ENCODE measurements around the gene OPRD1.

OPRD1 gene

DNA sequence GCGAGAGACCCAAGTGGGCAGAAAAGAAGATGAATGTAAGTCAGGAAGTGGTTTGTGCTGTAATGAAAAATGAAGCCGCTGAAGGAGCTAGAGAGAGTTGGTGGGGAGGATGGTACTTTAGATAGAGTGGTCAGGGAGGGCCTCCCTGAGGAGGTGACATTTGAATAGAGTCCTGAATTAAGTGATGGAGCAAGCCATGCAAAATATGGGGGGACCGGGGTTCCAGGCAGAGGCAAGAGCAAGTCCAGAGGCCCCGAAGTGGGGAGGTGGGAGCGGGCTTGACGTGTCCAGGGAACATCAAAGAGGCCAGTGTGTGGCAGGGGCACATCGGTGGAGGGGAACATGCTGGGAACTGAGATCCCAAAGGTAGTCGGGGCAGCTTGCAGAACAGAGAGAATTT, 43.1 kb downstream of the OPRD1 start:
- Histone ChIP-seq H3K27ac (no peak overlapping the region), H3K4me2 (ENCODE audit: low read length) (no peak overlapping the region), H3K9ac (no peak overlapping the region), H3K9me3 (ENCODE audit: control insufficient read depth, low read length) (no peaks in the 10 kb centered on the region), H3K4me3 (ENCODE audit: low read depth, low read length) (no peak overlapping the region), H3K4me1 (no peaks in the 10 kb centered on the region), H3K27me3 (ENCODE audit: control insufficient read depth, insufficient read depth, low read length) (no peaks in the 10 kb centered on the region), H2AFZ (no peak overlapping the region), H3K36me3 (ENCODE audit: control insufficient read depth, insufficient read depth, low read length) (no peaks in the 10 kb centered on the region), H3K79me2 (no peaks in the 10 kb centered on the region)
- TF ChIP-seq, protein P1, sequence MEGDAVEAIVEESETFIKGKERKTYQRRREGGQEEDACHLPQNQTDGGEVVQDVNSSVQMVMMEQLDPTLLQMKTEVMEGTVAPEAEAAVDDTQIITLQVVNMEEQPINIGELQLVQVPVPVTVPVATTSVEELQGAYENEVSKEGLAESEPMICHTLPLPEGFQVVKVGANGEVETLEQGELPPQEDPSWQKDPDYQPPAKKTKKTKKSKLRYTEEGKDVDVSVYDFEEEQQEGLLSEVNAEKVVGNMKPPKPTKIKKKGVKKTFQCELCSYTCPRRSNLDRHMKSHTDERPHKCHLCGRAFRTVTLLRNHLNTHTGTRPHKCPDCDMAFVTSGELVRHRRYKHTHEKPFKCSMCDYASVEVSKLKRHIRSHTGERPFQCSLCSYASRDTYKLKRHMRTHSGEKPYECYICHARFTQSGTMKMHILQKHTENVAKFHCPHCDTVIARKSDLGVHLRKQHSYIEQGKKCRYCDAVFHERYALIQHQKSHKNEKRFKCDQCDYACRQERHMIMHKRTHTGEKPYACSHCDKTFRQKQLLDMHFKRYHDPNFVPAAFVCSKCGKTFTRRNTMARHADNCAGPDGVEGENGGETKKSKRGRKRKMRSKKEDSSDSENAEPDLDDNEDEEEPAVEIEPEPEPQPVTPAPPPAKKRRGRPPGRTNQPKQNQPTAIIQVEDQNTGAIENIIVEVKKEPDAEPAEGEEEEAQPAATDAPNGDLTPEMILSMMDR (IDR thresholded peaks at IDR 0.05) = no peak

DNA sequence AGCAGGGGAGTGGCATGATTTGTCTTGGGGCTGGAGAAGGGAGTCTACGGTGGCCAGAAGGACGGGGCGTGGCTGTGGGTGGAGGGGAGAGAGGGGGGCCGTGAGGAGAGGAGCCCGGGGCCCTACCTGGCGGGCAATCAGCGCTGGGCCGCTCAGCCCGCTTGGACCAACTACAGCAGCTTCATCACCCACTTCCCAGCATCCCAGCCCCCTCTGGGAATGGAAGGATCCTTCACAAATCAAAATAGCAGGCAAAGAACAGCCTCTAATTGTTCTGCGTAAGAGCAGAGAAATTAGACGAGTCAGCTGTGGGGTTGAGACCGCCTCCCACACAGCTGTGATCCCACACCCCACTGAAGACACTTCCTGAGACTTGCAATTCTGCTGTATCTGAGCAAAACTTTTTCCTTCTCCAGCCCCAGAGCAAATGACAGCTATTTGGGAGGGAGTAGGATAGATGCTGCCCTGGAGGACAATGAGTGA, 43.5 kb downstream of the OPRD1 start:
- H3K9me3 ChIP-seq (ENCODE audit: control insufficient read depth, low read length) = no peaks in the 10 kb centered on the region
- no peaks in the 10 kb centered on the region for H3K4me1 ChIP-seq
- no peak overlapping the region for H3K27ac ChIP-seq
- no peak overlapping the region for H3K9ac ChIP-seq
- TF ChIP-seq, protein P1 (IDR thresholded peaks at IDR 0.05) = no peak
- H2AFZ ChIP-seq = no peak overlapping the region
- H3K79me2 ChIP-seq = no peaks in the 10 kb centered on the region
- H3K4me3 ChIP-seq (ENCODE audit: low read depth, low read length) = no peak overlapping the region
- no peaks in the 10 kb centered on the region for H3K27me3 ChIP-seq (ENCODE audit: control insufficient read depth, insufficient read depth, low read length)
- H3K4me2 ChIP-seq (ENCODE audit: low read length) = no peak overlapping the region
- no peaks in the 10 kb centered on the region for H3K36me3 ChIP-seq (ENCODE audit: control insufficient read depth, insufficient read depth, low read length)

DNA sequence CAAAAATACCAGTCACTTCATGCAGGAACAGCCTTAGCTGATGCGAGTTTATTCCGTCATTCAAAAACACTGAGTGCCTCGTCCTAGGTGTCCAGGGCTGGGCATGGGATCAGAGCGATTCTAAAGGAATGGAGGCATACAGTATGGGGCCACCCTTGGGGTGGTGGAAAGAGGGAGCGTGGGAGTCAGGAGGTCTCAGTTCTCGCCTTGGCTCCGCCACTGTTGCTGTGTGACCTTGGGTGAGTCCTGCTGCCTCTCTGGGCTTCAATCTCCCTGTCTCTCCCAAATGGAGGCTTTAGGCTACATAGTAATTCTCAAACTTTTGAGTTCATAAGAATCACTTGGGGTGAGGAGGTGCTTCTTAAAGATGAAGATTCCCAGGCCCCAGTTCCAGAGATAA, 44.0 kb downstream of the OPRD1 start:
- H3K79me2 ChIP-seq = no peaks in the 10 kb centered on the region
- TF ChIP-seq, protein P1 (IDR thresholded peaks at IDR 0.05) = no peak
- H3K36me3 ChIP-seq (ENCODE audit: control insufficient read depth, insufficient read depth, low read length) = no peaks in the 10 kb centered on the region
- H2AFZ ChIP-seq = no peak overlapping the region
- no peak overlapping the region for H3K9ac ChIP-seq
- H3K4me2 ChIP-seq (ENCODE audit: low read length) = no peak overlapping the region
- H3K4me3 ChIP-seq (ENCODE audit: low read depth, low read length) = no peak overlapping the region
- no peaks in the 10 kb centered on the region for H3K27me3 ChIP-seq (ENCODE audit: control insufficient read depth, insufficient read depth, low read length)
- H3K27ac ChIP-seq = no peak overlapping the region
- no peaks in the 10 kb centered on the region for H3K4me1 ChIP-seq
- H3K9me3 ChIP-seq (ENCODE audit: control insufficient read depth, low read length) = no peaks in the 10 kb centered on the region

DNA sequence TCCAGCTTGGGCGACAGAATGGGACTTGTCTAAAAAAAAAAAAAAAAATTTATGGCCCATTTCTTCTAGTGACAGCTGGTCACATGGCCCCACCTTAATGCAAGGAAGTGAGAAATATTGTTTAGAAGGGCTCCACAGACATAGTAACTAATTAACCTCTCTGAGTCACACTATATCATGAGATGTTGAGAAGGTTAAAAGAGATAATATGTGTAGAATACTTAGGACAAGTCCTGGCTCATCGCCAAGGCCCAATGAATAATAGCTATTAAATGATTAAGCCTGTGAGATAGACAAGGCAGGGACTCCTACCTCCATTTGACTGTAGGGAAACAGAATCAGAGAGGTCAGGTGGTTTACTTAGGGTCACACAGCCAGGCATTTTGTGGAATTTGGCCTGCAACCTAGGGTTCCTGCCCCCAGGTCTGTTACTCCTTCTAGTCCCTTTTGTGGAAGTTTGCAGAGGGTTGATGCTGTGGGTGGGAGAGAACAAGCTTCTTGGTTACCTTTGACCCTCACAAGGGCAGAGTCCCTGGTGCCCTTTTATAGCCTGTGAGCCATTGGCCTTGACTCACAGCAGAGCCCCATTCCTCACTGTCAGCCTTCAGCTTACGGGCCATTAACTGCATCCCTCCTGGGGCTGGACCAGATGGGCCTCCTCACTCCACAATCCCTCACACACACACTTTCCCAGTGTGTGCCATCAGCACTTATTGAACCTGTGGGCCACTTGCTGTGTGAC, 48.5 kb downstream of the OPRD1 start:
- no peak overlapping the region for H3K27ac ChIP-seq
- no peak overlapping the region for H3K4me3 ChIP-seq (ENCODE audit: low read depth, low read length)
- no peak overlapping the region for H2AFZ ChIP-seq
- no peaks in the 10 kb centered on the region for H3K4me1 ChIP-seq
- H3K4me2 ChIP-seq (ENCODE audit: low read length) = no peak overlapping the region
- no peaks in the 10 kb centered on the region for H3K27me3 ChIP-seq (ENCODE audit: control insufficient read depth, insufficient read depth, low read length)
- TF ChIP-seq, protein P1 (IDR thresholded peaks at IDR 0.05) = no peak
- no peaks in the 10 kb centered on the region for H3K79me2 ChIP-seq
- no peaks in the 10 kb centered on the region for H3K36me3 ChIP-seq (ENCODE audit: control insufficient read depth, insufficient read depth, low read length)
- H3K9ac ChIP-seq = no peak overlapping the region
- no peaks in the 10 kb centered on the region for H3K9me3 ChIP-seq (ENCODE audit: control insufficient read depth, low read length)

Data from parathyroid adenoma (tissue), 2 donors.